Stomach (tissue), 9 donors: Measurements from ENCODE around the gene HSPBP1. TPM values are rescaled to one million over a fixed set of nuclear protein-coding genes. Genes with fewer than 3 reads are reported as not detected.

Experiments used
- DNase-seq, 2 donors: peaks; one replicate each; pipeline versions ENCODE4 v3.0.0 to v3.0.0-alpha.2; 2013 to 2019
- H3K27ac ChIP-seq, 5 donors: fragments of 200-600 bp in 4 of 5; sonication (generic) in 4 of 5; one replicate each; pipeline ENCODE4 v1.5.1; 2013 to 2019; ENCODE audit warnings: mild to moderate bottlenecking in 1 of 5, moderate library complexity in 1 of 5
- H3K27me3 ChIP-seq, 3 donors: fragments of 200-600 bp; sonication (generic); one replicate each; pipeline ENCODE4 v1.5.1; 2017 to 2019; ENCODE audit warnings: mixed run types in 1 of 3
- H3K36me3 ChIP-seq, 4 donors: fragments of 200-600 bp; sonication (generic); 1 replicate in 3 of 4; 2 replicates in 1 of 4; pipeline ENCODE4 v1.5.1; 2016 to 2019
- H3K4me1 ChIP-seq, 4 donors: fragments of 200-600 bp; sonication (generic); one replicate each; pipeline ENCODE4 v1.5.1; 2016 to 2019
- H3K4me3 ChIP-seq, 4 donors: fragments of 200-600 bp; sonication (generic) in 3 of 4; one replicate each; pipeline ENCODE4 v1.5.1; 2016 to 2019; ENCODE audit warnings: mild to moderate bottlenecking in 1 of 4
- H3K9me3 ChIP-seq, 4 donors: fragments of 200-600 bp; sonication (generic); one replicate each; pipeline ENCODE4 v1.5.1; 2016 to 2019
- EP300 ChIP-seq: sonication (generic); formaldehyde crosslinking; IDR thresholded peaks from one replicate; pipeline ENCODE4 v1.6.1; 2017; ENCODE audit warnings: antibody characterized with exemption
- POLR2A ChIP-seq, 4 donors: fragments of 450-650 bp; IDR thresholded peaks; one replicate each; pipeline ENCODE4 v1.6.1; 2016; ENCODE audit warnings: antibody characterized with exemption in 4 of 4, control low read depth in 2 of 4, mild to moderate bottlenecking in 1 of 4, moderate library complexity in 1 of 4
- POLR2AphosphoS5 ChIP-seq, 3 donors: sonication (generic); formaldehyde crosslinking; IDR thresholded peaks; one replicate each; pipeline ENCODE4 v1.6.1; 2016; ENCODE audit warnings: antibody characterized with exemption in 3 of 3
- WGBS, 5 donors: extraction: QIAGEN DNeasy Blood & Tissue Kit in 3 of 5; methylation state at CpG; one replicate each; pipeline versions ENCODE4 v1.1.5 to v1.1.7; 2013 to 2018; 5-methylcytosine and 5-hydroxymethylcytosine counted together
- intact Hi-C: fragments of 100-400 bp; cut with DNase I; formaldehyde crosslinking; loops from one replicate; pipeline ENCODE4 v1.15.1; 2023; ENCODE audit warnings: low total_unique reads
- polyA plus RNA-seq, 3 donors: library from polyadenylated mRNA; stranded (reverse); fragments of 200-250 nt; gene quantifications; one replicate each; pipeline ENCODE4 v1.2.3, GENCODE V29; 2013
- total RNA-seq, 5 donors: library from RNA; depleted of rRNA; stranded (reverse); fragments of >200 nt; gene quantifications; one replicate each; pipeline versions ENCODE4 v1.1.0 to v1.2.3, GENCODE V29; 2014 to 2016
- TF ChIP-seq, protein P1 (sequence below), 7 experiments: fragments of 450-650 bp in 4 of 7; fragments of 200-600 bp in 3 of 7; sonication (generic) in 3 of 7; IDR thresholded peaks; one replicate each; pipeline ENCODE4 v1.5.1; 2016 to 2019; ENCODE audit warnings: antibody characterized with exemption in 7 of 7, control low read depth in 2 of 7, mild to moderate bottlenecking in 1 of 7
- donor health status: healthy with polysubstance abuse.
- donor health status: Bipolar disorder and iron deficiency.
- donor health status: healthy.

The HSPBP1 gene
- total and polyA plus RNA-seq, 8 donors, result 5.3 to 69.2 (median 26.3) TPM

DNA sequence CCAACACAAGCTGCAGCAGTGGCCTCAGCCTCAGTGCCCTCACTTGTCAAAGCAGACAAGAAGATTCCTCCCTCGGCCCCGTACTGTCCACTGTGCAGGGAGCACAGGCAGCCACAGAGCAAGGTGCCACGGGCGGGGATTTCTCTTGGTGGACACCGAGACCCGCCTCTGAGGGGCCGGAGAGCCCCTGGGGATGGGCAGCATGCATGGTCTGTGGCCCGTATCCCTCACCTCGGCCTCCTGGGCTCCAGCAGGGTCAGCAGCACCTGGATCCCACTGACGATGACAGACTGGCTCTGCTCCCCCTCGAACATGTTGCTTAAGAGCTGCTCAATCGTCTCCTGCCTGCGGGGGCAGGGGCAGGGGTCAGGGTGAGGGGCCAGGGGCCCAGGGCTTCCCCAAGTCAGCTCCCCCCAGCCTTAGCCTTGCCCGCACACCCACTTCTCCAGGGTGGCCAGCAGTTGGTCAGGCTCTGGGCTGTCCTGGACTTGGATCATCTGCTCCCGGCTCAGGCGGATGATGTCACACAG lies 37.9 kb downstream of the HSPBP1 start:
- no peaks in the 10 kb centered on the region for H3K9me3 ChIP-seq
- H3K36me3 ChIP-seq, result peaks cover 92 to 100% (median 100%) of the 10 kb centered on the region in 4 donors
- intact Hi-C loops, result no loop called here
- 88 to 95% (median 95%) methylated on average over 13 to 16 of the region's 16 CpGs for WGBS, 5 donors
- peaks cover 0 to 1% (median under 1%) of the 10 kb centered on the region in 4 donors for H3K4me1 ChIP-seq
- no peak overlapping the region for H3K27ac ChIP-seq
- H3K4me3 ChIP-seq, result no peak overlapping the region
- DNase-seq, result no peak
- H3K27me3 ChIP-seq, result no peaks in the 10 kb centered on the region
- TF ChIP-seq, protein P1, sequence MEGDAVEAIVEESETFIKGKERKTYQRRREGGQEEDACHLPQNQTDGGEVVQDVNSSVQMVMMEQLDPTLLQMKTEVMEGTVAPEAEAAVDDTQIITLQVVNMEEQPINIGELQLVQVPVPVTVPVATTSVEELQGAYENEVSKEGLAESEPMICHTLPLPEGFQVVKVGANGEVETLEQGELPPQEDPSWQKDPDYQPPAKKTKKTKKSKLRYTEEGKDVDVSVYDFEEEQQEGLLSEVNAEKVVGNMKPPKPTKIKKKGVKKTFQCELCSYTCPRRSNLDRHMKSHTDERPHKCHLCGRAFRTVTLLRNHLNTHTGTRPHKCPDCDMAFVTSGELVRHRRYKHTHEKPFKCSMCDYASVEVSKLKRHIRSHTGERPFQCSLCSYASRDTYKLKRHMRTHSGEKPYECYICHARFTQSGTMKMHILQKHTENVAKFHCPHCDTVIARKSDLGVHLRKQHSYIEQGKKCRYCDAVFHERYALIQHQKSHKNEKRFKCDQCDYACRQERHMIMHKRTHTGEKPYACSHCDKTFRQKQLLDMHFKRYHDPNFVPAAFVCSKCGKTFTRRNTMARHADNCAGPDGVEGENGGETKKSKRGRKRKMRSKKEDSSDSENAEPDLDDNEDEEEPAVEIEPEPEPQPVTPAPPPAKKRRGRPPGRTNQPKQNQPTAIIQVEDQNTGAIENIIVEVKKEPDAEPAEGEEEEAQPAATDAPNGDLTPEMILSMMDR (IDR thresholded peaks at IDR 0.05), result no peak
- TF ChIP-seq POLR2AphosphoS5 (IDR thresholded peaks at IDR 0.05), result no peak
- TF ChIP-seq POLR2A (IDR thresholded peaks at IDR 0.05), result no peak
- TF ChIP-seq EP300, result no peak

DNA sequence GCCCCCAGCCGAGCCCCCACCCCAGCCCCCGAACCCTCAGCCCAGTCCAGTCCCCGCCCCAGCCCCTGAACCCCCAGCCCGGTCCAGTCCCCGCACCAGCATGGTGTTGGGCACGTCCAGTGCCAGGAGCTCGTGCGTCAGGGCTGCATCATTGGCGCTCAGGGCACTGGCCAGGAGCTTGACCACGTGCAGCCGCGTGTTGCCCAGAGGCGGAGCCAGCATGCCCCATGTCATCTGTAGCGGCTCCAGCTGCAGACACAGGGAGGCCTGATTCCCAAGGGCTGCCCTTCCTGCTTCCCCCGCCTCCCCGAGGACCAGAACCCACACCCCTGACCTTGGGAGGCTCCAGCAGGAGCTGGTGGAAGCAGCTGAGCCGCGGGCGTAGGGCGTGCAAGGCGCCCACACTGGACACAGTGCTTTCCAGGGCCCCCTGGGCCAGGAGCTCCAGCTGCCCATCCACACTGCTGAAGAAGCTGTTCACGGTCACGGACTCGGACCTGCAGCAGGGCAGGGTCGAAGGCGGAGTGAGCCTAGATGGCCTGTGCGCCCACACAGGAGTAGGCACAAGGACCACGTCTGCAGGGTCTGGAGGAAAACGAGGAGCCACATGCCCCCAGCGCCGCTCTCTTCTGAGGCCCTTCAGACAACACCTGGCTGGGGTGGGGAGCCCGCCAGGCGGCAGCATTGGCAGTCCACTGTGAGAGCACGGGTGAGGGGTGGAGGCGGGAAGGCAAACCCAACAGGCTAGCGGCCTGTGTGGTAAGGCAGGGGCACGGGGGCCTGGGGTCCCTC lies 38.6 kb downstream of the HSPBP1 start:
- no peaks in the 10 kb centered on the region for H3K9me3 ChIP-seq
- no peak for DNase-seq
- H3K4me3 ChIP-seq, result no peak overlapping the region
- WGBS, 5 donors, result 92 to 95% (median 94%) methylated on average over 19 to 37 of the region's 37 CpGs
- peaks cover 93 to 100% (median 100%) of the 10 kb centered on the region in 4 donors for H3K36me3 ChIP-seq
- no peak overlapping the region for H3K27ac ChIP-seq
- no peaks in the 10 kb centered on the region for H3K4me1 ChIP-seq
- TF ChIP-seq, protein P1 (IDR thresholded peaks at IDR 0.05), result no peak
- no peak for TF ChIP-seq POLR2A (IDR thresholded peaks at IDR 0.05)
- H3K27me3 ChIP-seq, result no peaks in the 10 kb centered on the region
- intact Hi-C loops, result no loop called here

DNA sequence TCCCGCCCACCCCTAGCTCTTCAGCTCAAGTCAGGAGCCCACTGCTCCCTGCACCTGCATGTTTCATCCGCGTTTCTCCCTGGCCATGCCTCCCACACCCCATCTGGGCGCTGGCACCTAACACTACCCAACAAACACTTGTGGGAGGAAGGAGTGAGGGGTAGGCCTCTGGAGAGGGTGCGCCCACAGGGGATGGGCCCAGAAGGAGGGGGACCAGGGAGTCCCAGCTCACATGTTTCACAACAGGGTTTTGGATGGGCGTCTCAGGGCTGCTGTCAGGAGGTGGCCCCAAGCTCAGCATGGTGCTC lies 39.2 kb downstream of the HSPBP1 start:
- DNase-seq, result no peak
- no peak overlapping the region for H3K27ac ChIP-seq
- H3K4me3 ChIP-seq, result no peak overlapping the region
- peaks cover 93 to 100% (median 100%) of the 10 kb centered on the region in 4 donors for H3K36me3 ChIP-seq
- TF ChIP-seq POLR2A (IDR thresholded peaks at IDR 0.05) (no peak), EP300 (no peak), POLR2AphosphoS5 (IDR thresholded peaks at IDR 0.05) (no peak)
- TF ChIP-seq, protein P1 (IDR thresholded peaks at IDR 0.05), result no peak
- H3K4me1 ChIP-seq, result no peaks in the 10 kb centered on the region
- no peaks in the 10 kb centered on the region for H3K27me3 ChIP-seq
- 89 to 96% (median 95%) methylated on average over 6 of the region's 6 CpGs for WGBS, 5 donors
- intact Hi-C loops, result no loop called here
- H3K9me3 ChIP-seq, result no peaks in the 10 kb centered on the region

DNA sequence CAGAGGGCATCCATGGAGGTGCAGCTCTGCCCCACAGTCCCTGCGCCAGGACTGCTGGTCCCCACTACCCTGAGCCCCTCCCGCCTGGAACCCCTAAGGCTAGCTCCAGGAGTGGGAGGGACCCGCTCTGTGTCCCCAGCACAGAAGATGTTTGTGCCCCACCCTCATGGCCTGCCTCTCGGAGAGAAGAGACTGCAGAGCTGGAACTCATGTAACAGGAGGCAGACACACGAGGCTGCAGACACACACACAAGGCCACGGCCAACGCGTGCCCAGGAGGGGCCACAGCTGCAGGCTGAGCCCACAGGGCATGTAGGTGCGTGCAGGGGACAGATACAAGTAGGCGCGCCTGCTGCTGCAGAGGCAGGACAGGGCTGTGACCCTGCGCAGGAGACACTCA lies 40.9 kb downstream of the HSPBP1 start:
- Histone ChIP-seq H3K9me3 (no peaks in the 10 kb centered on the region), H3K36me3 (peaks cover 81 to 100% (median 100%) of the 10 kb centered on the region in 4 donors), H3K4me3 (no peak overlapping the region), H3K27me3 (no peaks in the 10 kb centered on the region), H3K4me1 (no peaks in the 10 kb centered on the region), H3K27ac (no peak overlapping the region)
- DNase-seq, result no peak
- intact Hi-C loops, result no loop called here
- TF ChIP-seq EP300 (no peak), POLR2AphosphoS5 (IDR thresholded peaks at IDR 0.05) (no peak), POLR2A (IDR thresholded peaks at IDR 0.05) (no peak)
- TF ChIP-seq, protein P1 (IDR thresholded peaks at IDR 0.05), result no peak
- WGBS, 5 donors, result 90 to 98% (median 94%) methylated on average over 8 to 12 of the region's 12 CpGs
